Keratinocyte (primary cell): ENCODE results near the gene C19orf85.

Source experiments
- EZH2 ChIP-seq: IDR thresholded peaks from one replicate; pipeline ENCODE4 v1.6.1; 2012; ENCODE audit warnings: inconsistent platforms, mild to moderate bottlenecking, low read length, moderate library complexity
- TF ChIP-seq, protein P1 (sequence below), 3 experiments: IDR thresholded peaks in 1 of 3; conservative IDR thresholded peaks in 1 of 3; optimal IDR thresholded peaks in 1 of 3; 2 replicates in 2 of 3; 3 replicates in 1 of 3; pipeline versions ENCODE3 to v1.5.1; 2011; ENCODE audit warnings: low read length in 3 of 3, mild to moderate bottlenecking in 3 of 3, moderate library complexity in 2 of 3, control low read depth in 1 of 3, inconsistent platforms in 1 of 3; ENCODE audit not compliant: insufficient read depth in 2 of 3; ENCODE audit errors: extremely low read depth in 1 of 3

DNA sequence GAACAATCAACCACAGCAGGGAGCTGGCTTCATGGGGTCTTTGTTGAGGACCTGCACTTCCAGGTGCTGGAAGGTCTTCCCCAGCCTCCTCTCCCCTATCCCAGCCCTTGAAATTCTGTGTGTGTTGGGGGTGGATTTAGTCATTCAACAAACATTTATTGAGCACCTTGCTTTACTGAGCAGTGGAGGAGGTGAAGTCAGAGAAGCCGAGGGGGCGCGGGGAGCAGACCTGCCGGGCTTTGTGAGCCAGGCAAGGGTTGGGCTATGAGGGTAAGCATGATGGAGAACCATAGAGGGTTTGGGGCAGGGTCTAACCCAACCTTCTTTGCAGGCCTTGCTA is 3.5 kb upstream of the C19orf85 start:
- TF ChIP-seq, protein P1, sequence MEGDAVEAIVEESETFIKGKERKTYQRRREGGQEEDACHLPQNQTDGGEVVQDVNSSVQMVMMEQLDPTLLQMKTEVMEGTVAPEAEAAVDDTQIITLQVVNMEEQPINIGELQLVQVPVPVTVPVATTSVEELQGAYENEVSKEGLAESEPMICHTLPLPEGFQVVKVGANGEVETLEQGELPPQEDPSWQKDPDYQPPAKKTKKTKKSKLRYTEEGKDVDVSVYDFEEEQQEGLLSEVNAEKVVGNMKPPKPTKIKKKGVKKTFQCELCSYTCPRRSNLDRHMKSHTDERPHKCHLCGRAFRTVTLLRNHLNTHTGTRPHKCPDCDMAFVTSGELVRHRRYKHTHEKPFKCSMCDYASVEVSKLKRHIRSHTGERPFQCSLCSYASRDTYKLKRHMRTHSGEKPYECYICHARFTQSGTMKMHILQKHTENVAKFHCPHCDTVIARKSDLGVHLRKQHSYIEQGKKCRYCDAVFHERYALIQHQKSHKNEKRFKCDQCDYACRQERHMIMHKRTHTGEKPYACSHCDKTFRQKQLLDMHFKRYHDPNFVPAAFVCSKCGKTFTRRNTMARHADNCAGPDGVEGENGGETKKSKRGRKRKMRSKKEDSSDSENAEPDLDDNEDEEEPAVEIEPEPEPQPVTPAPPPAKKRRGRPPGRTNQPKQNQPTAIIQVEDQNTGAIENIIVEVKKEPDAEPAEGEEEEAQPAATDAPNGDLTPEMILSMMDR (optimal IDR thresholded peaks at IDR 0.05 in 1 of 3, IDR thresholded peaks at IDR 0.05 in 1 of 3, conservative IDR thresholded peaks at IDR 0.05 in 1 of 3; ENCODE audit: extremely low read depth in 1 of 3, insufficient read depth in 2 of 3, low read length in 3 of 3) = peak in 1 of 3 experiments; percentile 1
- TF ChIP-seq EZH2 = no peak
